Activated naive CD4-positive, alpha-beta T cell treated with anti-CD3 and anti-CD28 coated beads, Interleukin-2, amount 50 U/mL, for 72 hours (primary cell): ENCODE results near the gene CHRDL2. TPM values are rescaled to one million over a fixed set of nuclear protein-coding genes. Genes with fewer than 3 reads are reported as not detected.
"Not testable (repeated sequence)": the region's sequence is repeated elsewhere in the genome, so short reads cannot be mapped to it uniquely, and the experiment has no call there.

ENCODE experiments used
- ATAC-seq, 2 donors: fragments of 150-1000 bp; cut with Tn5 transposase; 2 replicates each; pipeline ENCODE4 v1.10.0; 2021; ENCODE audit warnings: mild to moderate bottlenecking in 2 of 2, moderate library complexity in 2 of 2
- DNase-seq, 2 donors: peaks; one replicate each; pipeline ENCODE4 v3.0.0; 2021 to 2022; ENCODE audit warnings: low spot score in 2 of 2
- H3K27ac Mint-ChIP-seq, 2 donors: one replicate each; pipeline ENCODE4 v1.8.0; 2022; ENCODE audit warnings: mild to moderate bottlenecking in 2 of 2, mixed read lengths in 2 of 2
- H3K36me3 Mint-ChIP-seq, 2 donors: one replicate each; pipeline ENCODE4 v1.8.0; 2022; ENCODE audit warnings: mixed read lengths in 2 of 2
- H3K9me3 Mint-ChIP-seq, 2 donors: one replicate each; pipeline ENCODE4 v1.8.0; 2022; ENCODE audit warnings: mixed read lengths in 2 of 2
- total RNA-seq, 2 donors: library from RNA; stranded (reverse); gene quantifications; one replicate each; pipeline ENCODE4 v1.2.3, GENCODE V29; 2022

The CHRDL2 gene
- total RNA-seq, 2 donors from 2014 or later, result not detected

DNA sequence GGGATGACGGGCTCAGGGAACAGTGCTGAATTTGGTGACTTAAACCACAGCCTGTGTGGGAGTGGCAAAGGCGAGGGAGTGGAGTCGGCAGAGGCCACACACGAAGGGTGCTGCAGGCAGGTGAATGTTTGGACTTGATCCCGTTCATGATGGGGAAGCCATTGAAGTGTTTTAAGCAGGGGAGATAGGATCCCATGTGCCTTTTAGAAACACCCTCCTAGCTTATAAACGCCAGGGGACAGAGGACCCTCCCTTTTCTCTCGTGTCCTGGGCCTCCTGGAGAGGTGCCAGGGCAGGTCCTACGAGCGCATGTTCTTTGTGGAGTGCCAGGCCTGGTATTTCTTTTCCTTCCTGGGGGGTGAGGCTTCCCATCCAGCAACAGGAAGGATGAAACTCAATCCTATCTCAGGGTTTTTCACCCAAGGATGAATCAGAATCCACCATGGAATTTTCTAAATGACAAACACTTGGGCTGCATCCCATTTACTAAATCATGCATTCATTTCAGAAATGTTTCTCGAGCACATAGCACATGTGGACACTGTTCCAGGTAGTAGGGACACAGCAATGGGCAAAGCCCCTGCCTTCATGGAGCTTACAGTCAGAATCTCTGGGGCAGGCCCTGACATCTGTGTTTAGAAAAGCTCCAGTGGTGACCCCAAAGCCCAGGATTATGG lies 59.6 kb downstream of the CHRDL2 start:
- DNase-seq (peak in 1 of 2 donors; percentile 23), ATAC-seq (no peak)
- Mint-ChIP-seq H3K27ac (no peak overlapping the region), H3K9me3 (no peaks in the 10 kb centered on the region), H3K36me3 (no peaks in the 10 kb centered on the region)

DNA sequence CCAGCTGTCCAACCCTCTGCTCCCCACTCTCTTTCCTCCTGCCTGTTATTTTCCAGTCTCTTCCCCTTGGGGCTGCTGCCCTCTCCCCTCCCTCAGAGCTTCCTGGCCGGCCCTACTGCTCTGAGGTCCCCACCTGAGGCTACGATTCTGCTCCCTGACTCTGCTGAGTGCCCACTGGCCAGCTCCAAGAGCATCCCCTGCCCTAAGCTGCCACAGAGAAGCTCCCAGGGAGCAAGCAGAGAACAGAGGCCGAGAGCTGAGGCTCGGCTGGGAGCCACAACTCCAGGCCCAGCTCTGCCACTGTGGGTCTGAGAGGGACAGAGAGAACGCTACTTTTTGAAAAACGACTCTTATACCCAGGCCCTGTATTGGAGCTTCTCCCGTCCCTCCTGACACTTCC lies 61.1 kb downstream of the CHRDL2 start:
- Mint-ChIP-seq H3K9me3 (no peaks in the 10 kb centered on the region), H3K36me3 (no peaks in the 10 kb centered on the region), H3K27ac (no peak overlapping the region)
- DNase-seq (no peak), ATAC-seq (no peak)

DNA sequence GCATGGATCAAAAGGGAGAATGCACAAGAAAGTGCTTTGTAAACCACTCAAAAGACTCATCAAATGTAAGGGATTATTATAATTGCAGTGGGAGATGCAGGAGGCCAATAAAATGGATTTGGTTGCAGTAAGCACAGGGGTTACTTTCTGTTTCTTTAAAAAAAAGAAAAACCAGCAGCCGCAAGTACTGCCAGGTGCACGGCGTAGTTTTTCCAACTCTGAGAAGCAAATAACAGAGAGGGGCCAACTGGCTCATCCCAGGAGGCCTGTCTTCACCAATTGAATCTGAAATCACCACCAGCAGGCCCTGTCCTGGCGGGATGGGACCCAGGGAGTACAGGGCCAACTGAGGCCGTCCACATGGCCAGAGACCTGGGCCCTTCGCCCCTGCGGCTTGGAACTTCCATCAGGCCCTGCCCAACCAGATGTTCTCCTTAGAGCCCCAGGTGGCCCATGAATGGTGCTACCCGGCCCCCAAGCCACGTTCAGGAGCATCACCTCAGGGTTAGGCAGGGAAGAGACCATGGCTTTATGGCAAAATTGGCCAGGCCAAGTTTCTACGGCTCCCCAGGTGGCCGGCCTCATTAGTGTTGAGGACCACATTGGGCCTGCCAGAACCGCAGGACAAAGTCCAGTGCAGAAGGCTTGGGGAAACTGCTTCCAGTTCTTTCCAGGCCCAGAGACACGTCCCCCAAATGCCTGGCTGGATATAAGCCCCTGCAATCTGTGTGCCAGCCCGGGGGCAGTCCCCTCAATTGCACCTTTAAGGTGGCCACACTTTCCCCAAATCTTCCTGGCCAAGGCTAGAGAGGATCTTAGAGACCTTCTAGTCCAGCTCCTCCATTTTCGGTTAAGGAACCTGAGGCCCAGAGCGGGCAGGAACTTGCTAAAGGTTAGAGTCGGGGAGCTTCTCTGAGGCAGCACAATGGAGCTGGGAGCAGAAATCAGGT lies 61.7 kb downstream of the CHRDL2 start:
- DNase-seq (no peak), ATAC-seq (no peak)
- H3K27ac Mint-ChIP-seq, result no peak overlapping the region

DNA sequence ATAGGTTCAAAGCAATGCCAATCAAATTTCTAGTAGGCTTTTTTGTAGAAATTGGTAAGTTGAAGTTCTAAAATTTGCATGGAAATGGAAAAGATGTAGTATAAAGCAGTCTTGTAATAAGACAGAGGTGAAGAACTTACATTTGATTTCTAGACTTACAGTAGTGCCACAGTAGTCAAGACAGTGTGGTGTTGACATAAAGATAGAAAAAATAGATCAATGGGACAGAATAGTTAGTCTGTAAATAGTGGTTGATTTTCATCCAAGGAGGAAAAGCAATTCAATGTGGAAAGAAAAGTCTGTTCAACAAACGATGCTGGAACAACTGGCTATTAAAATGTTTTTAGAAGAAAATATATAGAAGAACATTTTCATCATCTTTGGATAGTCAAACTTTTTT lies 67.9 kb downstream of the CHRDL2 start:
- H3K36me3 Mint-ChIP-seq, result peaks cover 27 to 34% of the 10 kb centered on the region in 2 donors
- no peak overlapping the region for H3K27ac Mint-ChIP-seq
- ATAC-seq (no peak), DNase-seq (no peak)
- peaks cover 14 to 15% of the 10 kb centered on the region in 2 donors for H3K9me3 Mint-ChIP-seq

More for the DNA sequence above, 61.7 kb downstream of the CHRDL2 start:
- Mint-ChIP-seq H3K36me3 (no peaks in the 10 kb centered on the region), H3K9me3 (no peaks in the 10 kb centered on the region)

DNA sequence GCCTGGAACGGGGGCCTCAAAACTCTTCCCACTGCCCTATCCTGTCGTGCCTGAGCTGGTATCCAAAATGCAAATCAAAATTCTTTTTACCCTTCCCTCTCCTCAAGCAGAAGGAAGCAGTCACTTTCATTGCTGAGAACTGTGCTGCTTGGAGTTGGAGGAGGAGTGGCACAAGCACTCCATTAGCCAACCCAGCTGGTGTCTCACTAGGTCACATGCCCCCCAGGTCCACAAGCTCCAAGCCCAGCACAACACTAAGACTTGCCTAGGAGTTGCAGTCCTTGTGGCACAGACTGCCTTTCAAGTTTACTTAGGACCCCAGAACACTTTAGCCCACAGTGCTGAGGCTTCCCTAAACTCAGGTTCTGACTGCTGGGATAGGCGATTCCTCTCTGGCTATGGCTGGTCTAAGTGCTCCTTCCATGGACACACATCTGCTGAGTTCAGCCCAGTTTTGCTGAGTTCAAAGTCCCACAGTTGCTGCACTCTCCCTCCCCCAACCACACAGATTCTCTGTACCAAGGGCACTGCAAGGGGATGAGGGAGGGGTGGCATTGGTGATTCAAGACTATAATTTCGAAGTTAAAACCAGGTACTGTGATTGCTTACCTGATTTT lies 68.6 kb downstream of the CHRDL2 start:
- H3K9me3 Mint-ChIP-seq, result peaks cover 20% of the 10 kb centered on the region in 2 donors
- no peak overlapping the region for H3K27ac Mint-ChIP-seq
- peaks cover 34 to 41% of the 10 kb centered on the region in 2 donors for H3K36me3 Mint-ChIP-seq
- DNase-seq (no peak), ATAC-seq (no peak)

DNA sequence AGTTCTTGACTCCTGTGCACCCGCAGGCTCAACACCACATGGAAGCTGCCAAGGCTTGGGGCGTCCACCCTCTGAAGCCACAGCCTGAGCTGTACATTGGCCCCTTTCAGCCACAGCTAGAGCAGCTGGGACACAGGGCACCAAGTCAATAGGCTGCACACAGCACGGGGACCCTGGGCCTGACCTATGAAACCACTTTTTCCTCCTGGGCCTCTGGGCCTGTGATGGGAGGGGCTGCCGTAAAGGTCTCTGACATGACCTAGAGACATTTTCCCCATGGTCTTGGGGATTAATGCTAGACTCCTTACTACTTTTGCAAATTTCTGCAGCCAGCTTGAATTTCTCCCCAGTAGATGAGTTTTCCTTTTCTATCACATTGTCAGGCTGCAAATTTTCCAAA lies 72.1 kb downstream of the CHRDL2 start:
- not testable (repeated sequence) for H3K27ac Mint-ChIP-seq, DNase-seq, ATAC-seq
- Mint-ChIP-seq H3K36me3 (peaks cover 50 to 55% of the 10 kb centered on the region in 2 donors), H3K9me3 (peaks cover 20 to 27% of the 10 kb centered on the region in 2 donors)

DNA sequence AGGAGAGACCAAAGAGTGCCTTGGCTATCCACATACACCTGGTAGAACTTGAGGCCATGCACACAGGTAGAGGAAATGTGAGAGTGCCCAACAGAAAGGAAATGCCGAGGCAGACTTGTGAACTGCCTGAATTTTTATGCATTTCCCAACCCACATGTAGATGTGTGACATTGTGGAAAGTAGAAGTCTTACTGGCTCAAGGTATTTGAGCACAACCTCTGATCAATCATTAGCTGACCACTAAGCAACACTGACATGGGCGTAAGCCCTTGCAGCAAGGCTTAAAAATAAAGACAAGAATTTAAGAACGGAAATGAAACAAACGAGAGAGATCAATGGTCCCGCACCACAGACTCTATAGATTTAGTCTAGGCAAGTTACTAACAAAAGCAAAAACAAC lies 76.2 kb downstream of the CHRDL2 start:
- peaks cover 13 to 19% of the 10 kb centered on the region in 2 donors for H3K9me3 Mint-ChIP-seq
- H3K27ac Mint-ChIP-seq, result no peak overlapping the region
- peaks cover 57 to 78% of the 10 kb centered on the region in 2 donors for H3K36me3 Mint-ChIP-seq
- no peak for DNase-seq
- no peak for ATAC-seq

DNA sequence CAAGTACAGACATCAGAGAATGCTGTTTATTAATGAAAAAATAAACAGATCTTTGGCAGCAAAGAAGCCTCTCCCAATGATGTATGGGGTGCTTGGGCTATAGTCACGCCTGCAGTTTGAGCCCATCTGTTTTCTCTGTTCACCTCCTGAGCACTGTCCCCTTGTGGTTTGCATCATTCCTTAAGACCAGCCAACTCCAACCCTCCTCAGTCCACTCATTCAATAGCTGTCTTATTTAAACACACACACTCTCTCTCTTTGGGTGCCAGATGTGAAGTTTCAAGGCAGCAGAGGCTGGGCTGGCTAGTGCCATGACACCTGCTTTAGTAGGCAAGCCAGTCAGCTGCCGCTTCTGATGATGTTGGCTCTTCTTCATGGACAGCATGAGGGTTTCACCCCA lies 80.7 kb downstream of the CHRDL2 start:
- DNase-seq, result no peak
- Mint-ChIP-seq H3K9me3 (no peaks in the 10 kb centered on the region), H3K27ac (no peak overlapping the region), H3K36me3 (peaks cover 31 to 54% of the 10 kb centered on the region in 2 donors)
- no peak for ATAC-seq

DNA sequence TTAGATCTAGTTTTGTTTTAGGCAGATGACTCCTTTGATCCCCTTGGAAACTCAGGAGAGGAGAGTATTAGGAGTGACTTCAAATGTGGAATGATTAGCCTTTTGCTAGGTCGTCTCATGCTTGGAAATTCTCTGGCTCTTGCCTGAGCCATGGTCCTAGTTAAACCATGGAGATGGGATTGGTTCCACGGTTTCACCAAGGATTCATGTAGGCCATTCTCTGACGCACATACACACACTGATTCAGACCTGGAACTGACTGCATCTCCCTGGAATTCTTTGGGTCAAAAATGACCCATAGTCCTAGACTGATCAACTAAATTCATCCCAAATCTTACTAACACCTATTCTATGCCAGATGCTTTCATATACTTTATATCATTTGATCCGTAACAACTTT lies 82.3 kb downstream of the CHRDL2 start:
- H3K36me3 Mint-ChIP-seq, result peaks cover 21 to 54% of the 10 kb centered on the region in 2 donors
- no peak for ATAC-seq
- no peak for DNase-seq
- H3K9me3 Mint-ChIP-seq, result no peaks in the 10 kb centered on the region
- no peak overlapping the region for H3K27ac Mint-ChIP-seq

DNA sequence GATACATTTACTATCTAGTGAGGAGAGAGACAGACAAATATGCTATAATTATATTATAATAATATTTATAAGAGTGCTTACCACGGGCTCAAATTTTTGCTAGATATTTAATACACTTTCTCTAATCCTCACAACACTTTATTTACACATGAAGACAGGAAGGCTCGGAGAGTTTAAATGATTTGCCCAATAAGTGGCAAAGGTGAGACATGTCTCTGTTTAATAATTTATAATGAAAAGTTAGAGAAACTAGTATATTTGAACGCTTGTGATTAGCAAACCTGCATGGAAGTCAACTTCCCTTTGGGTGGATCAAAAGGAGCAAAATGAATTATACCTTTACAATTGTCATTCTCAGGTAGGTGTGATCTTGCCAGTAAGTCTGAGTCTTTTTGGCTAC lies 83.4 kb downstream of the CHRDL2 start:
- peaks cover 12 to 54% of the 10 kb centered on the region in 2 donors for H3K36me3 Mint-ChIP-seq
- ATAC-seq, result no peak

DNA sequence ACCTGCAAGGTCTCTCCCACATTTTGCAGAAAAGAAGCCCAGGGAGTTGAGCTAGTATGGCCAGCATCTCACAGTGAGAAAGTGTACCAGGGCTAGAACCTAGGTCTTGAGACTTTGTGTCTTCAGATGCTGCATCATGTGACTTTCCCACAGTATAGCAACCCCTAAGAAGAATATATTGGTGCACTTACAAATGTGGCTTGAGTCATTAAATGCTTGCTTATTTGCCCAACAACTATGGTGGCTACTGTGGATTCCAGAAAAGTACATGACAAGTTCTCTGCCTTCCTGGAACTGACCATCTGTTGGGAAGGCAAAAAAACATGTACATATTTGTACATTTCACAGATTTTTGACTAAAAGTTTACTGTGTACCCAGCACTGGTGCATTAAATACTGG lies 83.8 kb downstream of the CHRDL2 start:
- DNase-seq (no peak), ATAC-seq (no peak)
- Mint-ChIP-seq H3K27ac (no peak overlapping the region), H3K36me3 (peaks cover 8 to 54% of the 10 kb centered on the region in 2 donors), H3K9me3 (no peaks in the 10 kb centered on the region)

More for the DNA sequence above, 83.4 kb downstream of the CHRDL2 start:
- Mint-ChIP-seq H3K9me3 (no peaks in the 10 kb centered on the region), H3K27ac (no peak overlapping the region)
- DNase-seq, result no peak

DNA sequence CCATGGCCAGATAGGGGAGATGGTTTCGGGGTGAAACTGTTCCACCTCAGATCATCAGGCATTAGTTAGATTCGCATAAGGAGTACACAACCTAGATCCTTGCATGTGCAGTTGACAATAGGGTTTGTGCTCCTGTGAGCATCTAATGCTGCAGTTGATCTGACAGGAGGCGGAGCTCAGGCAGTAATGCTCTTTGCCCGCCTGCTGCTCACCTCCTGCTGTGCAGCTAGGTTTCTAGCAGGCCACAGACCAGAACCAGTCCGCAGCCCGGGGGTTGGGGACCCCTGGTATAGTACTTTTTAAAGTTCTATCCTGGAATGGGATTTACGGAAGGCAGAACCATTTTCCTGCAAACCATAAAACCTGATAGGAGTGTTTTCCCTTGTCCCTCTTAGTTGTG lies 84.3 kb downstream of the CHRDL2 start:
- Mint-ChIP-seq H3K9me3 (no peaks in the 10 kb centered on the region), H3K27ac (no peak overlapping the region), H3K36me3 (peaks cover 7 to 54% of the 10 kb centered on the region in 2 donors)
- ATAC-seq (no peak), DNase-seq (no peak)

Other genes starting within 250 kb of the CHRDL2 start
- gene LIPT2, start 237.7 kb downstream of the CHRDL2 start, total RNA-seq, result 1 to 10 TPM; 2.6 to 4.7 TPM
- 10 to 100 TPM; 65.9 to 79.3 TPM for gene POLD3, start 138.8 kb downstream of the CHRDL2 start, total RNA-seq
- 10 to 100 TPM; 14.2 to 15.5 TPM for gene RNF169, start 17.4 kb upstream of the CHRDL2 start, total RNA-seq
- gene XRRA1, start 217.7 kb upstream of the CHRDL2 start, total RNA-seq, result 10 to 100 TPM; 13.9 to 14.5 TPM
- 100 to 1,000 TPM in 1 of 2 donors, 10 to 100 TPM in 1; 79.1 to 131 TPM for gene SPCS2, start 217.8 kb upstream of the CHRDL2 start, total RNA-seq